CD4-positive, alpha-beta T cell treated with Interleukin-15 for 4 hours (primary cell): ENCODE data around the gene PARD3B.

Experiments used
- DNase-seq: peaks from one replicate; pipeline ENCODE4 v3.0.0-alpha.2; 2020; ENCODE audit warnings: low spot score

PARD3B gene

DNA sequence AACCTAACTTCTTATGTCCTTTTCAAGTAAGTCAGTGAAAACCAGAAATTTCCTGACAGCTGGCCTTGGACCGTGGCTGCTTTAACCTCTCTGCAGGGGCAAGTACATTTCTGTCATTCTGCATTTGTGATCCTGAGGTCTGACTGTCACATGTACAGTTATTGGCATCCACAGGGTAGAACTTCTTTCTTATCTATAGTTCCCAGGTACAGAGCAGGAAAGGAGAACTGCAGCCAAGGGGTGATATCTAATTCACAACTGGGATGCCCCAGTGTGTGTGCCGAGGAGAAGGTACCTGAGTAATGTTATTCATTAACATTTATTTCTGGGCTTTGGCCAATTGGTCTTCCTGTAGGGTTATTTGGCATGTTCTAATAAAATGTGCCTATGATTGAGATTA, 468.9 kb downstream of the PARD3B start:
- no peak for DNase-seq

DNA sequence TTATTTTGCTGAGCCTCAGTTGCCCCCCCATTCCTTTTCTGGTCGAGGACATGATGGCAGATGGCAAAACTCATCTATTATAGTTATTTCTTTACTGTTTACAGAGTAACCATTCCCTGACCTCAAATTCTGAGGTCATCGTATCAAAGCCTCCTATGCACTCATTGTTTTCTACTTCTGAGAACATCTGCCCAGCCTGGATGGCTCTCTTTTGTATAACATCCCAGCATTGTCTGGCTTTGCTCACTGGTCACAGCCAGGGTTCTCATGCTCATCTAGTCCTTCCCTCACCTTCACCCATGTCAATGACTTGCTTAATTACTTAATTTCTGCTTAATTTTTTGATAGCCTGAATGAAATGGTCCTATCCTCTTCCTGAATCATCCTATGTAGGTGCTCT, 472.1 kb downstream of the PARD3B start:
- DNase-seq, result no peak

- DNase-seq, result no peak
Observed at GRCh38 chr2:205017912-205018311, 472.6 kb downstream of the PARD3B start.

DNA sequence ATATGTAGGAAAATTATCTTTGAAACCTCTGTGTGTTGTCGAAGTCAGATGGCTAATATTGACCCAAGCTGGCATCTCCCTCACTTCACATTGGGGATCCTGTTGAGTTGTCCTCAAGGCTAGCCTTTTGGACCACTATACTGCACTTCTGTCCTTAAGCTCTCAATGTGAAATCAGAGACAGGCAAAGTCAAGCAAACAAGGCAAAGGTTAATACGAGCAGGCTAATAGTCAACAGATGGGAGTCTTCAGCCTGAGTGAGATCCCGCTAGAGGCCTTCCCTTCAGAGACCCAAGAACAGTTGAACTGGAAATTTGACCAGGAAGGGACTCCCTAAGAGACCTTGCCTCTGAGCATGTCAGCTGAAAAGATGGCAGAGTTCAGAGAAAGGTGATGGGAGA, 475.4 kb downstream of the PARD3B start:
- no peak for DNase-seq

DNA sequence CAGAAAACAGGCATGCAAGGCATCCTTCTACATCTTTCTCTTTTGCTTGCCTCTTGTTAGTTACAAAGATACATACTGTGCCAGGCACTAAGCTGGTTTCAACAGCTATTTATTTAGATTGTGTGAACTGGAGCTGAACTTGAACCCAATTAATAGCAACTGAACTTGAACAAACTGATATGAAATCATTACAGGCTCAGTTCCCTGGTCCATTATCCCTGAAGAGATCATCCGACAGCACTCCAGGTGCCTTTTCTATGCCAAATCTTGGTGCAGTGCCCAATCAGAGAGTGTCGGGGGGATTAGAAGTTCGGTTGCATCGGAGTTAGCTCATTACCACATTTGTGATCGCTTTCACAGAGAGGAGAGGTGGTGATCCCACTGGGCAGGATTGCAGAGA, 477.6 kb downstream of the PARD3B start:
- no peak for DNase-seq

- peak; percentile 41 for DNase-seq
Observed at GRCh38 chr2:205024822-205025518, 479.7 kb downstream of the PARD3B start.

GRCh38 chr2:205025580-205026240, 480.4 kb downstream of the PARD3B start:
- DNase-seq, result no peak

DNA sequence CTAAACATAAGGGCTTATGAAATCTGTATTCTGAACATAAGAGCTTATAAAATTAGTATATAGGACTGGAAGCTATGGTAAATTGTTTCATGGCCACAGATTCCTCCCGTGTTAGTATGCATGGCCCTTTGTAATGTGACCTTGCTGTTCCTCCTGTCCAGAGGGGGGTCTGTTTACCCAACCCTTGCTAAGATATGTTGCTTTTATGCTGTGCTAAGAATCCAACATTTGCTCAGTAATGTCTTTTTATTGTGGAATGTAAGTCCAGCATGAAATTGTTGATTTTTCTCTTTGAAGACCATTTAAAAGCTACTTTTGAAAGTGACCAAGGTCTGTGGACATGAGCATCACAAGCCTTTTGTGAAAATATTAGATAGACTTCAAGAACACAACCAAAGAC, 485.4 kb downstream of the PARD3B start:
- DNase-seq, result no peak

DNA sequence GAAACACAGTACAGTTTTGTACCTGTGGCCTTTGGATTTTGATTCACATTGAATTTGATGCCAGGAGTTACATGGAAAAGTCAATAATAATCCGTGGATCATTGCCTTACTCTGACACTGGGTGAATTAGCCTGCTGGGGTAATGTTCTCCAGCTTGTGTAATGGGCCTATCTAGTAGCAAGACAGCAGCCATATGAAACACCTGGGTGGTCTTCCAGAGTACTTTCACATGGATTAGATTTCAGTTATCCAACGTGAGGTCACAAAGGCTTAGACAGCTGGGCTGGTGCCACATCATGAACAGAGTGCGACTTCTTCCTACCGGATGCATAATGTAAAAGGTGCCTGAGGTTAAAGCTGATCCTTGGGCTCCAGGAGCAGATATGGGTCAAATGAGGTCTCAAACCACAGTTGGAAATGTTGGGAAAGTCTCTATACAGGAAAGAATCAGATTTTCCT, 486.8 kb downstream of the PARD3B start:
- no peak for DNase-seq

DNA sequence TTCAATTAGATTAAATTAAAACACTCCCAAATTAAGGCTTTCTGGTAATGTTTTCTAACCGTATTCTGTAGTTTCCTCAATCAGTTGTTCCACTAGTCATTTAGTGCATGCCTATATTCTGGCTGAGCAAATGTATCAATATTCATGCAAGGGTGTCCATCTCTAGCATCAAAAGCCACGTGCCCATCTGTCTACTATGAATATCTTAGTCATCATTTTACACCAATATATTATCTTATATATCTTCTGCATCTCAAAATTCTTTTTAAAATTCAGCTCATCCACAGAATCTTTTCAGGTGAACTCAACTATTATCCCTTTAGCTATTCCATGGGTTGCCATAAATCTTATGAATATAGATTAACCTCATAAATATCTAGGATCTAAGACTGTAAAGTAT, 488.2 kb downstream of the PARD3B start:
- DNase-seq, result no peak

DNA sequence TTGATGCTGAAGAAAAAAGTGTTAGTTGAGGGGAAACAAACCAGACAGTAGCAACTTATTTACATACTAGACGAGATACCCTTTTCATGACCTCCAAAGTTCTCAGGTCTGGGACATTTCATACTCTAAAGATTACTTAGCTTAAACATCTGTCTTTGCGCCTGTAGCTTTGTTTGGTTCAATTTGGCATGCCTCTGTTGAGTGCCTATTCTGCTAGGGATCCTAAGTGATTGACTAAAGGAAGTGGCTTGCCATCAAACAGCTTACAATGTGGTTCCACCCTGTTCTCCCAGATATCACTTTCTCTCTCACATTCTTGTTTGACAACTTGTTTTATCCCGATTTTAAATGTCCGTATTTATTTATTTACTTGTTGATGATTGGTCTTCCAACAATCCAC, 488.8 kb downstream of the PARD3B start:
- DNase-seq, result peak; percentile 1

DNA sequence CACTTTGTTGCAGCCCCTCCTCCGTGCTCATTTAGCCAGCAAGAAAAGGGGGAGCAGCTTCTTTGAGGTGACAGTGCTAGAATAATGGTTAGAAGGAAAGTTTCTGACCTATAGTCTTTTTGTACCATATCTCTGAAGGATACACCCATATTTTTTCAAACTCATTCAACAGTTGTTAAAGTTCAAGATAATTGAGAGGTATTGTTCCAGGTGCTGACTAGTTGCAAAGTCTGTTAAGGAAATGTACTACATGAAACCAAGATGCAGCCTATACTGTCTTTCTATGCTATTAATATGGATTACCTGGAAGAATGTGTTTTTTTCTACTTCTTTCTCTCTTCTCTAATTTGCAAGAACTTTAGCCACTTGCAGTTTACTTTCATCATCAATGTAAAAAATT, 495.0 kb downstream of the PARD3B start:
- DNase-seq, result no peak

GRCh38 chr2:205041472-205042130, 496.3 kb downstream of the PARD3B start:
- no peak for DNase-seq

GRCh38 chr2:205043285-205043684, 498.0 kb downstream of the PARD3B start:
- DNase-seq, result no peak

DNA sequence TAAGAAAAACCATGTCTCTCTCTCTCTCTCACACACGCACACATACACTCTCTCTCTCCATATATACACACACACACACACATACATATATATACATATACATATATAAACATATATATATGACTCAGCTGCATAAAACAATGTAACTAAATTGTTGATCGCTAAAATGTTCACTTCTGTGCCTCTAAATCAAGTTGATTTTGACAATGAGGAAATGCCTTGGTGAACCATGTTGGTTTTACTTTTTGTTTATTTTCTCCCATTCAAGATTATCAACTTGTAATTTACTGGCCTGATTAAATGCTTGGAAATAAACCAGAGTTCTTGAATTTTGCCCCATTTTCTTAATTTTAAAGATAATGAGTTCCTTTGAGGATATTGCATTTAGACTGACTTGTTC, 500.4 kb downstream of the PARD3B start:
- no peak for DNase-seq

GRCh38 chr2:205047273-205047839, 502.1 kb downstream of the PARD3B start:
- DNase-seq, result no peak

DNA sequence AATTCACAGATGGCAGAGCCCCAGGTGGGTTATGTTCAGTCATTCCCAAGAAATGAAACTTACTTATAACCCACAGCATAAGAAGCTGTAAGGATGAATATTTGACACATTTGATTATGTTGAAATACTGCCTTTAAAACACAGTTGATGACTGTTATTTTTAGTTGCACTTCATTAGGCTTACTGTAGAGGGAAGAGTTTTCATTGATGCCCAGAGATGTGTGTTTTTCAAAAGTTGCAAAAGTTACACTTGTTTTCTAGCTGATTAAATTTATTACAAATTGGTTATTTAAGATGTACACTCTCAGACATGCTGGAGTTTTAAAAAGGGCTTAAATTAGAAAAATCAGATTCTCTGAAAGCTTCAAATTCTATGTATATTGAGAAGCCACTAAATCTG, 506.1 kb downstream of the PARD3B start:
- no peak for DNase-seq

DNA sequence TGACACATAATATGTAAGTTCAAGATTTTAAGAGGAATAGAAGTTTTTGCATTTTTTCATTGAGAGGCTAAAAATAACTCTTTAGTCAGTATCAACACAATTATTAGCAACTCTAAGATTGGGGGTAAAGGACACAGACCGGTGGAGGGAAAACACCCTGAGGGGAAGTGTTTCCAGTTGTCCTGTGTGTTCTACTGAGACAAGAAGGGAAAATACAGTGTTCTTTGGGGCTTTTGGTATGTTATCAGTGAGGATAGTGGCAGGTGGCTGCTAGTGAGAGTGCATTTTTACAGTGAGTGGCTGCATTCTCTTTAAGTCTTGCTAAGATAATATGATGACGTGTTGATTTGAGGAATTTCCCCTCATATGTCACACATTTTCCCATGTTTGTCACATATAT, 507.5 kb downstream of the PARD3B start:
- DNase-seq, result no peak

DNA sequence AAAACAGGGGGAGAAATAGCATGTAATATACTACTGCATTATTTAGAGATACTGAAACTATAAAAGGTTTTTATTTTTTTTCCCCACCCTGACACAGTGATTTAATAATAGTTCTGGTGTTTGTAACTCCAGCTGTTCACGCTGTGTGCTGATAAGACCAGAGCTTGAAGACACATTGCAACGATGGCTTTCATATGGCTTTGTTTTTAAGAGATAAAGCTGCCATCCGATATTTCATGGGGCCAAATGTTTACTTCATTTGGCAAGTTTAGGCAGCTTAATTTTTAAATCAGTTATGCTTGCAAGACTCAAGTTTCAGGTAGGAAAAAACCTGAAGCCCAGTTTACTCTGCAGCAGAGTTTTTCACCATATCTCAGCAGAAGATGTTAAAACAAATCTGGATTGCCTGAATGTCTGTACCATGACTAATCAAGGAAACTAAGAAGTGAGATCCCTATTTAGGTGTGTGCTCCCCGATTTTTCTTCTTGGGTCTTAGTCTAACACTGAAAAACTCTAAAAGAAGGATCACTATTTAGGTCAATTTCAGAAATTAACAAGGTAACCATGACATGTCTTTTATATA, 508.6 kb downstream of the PARD3B start:
- no peak for DNase-seq

DNA sequence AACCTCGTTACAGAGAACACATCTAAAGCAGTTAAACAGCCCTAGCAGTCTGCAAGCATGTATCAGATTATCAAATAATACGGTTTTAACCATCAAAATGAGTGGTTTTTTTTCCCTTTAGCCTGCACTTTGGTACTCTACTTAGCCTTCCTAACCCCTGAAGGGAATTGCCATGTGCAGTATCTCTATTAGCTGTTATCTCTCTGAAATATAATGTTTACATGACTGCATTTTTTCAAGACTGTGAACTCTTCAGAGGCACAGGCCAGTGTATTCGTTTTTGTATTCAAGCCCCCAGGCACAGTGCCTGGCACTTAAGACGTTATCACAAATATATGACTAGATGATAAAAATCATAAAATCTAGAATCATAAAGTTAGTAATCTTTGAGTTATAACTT, 509.5 kb downstream of the PARD3B start:
- no peak for DNase-seq

DNA sequence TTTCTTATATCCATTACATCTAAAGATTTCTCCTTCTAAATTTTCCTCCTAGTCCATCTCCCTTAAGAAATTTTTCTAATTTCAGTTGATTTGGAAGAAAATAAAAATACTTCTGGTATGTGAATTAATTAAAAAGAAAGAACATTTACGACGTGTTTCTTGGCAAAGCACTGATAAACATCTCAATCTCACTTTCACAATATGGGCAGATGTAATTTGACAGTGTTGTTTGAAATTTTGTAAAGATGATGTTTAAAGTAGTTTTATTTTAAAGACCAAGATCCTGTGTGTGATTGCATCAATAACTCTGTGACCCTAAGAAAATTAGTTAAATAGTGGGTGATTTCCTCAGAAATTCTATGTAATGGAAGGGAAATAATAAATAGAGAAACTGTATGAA, 510.0 kb downstream of the PARD3B start:
- no peak for DNase-seq

GRCh38 chr2:205056151-205056561, 510.9 kb downstream of the PARD3B start:
- DNase-seq, result no peak

DNA sequence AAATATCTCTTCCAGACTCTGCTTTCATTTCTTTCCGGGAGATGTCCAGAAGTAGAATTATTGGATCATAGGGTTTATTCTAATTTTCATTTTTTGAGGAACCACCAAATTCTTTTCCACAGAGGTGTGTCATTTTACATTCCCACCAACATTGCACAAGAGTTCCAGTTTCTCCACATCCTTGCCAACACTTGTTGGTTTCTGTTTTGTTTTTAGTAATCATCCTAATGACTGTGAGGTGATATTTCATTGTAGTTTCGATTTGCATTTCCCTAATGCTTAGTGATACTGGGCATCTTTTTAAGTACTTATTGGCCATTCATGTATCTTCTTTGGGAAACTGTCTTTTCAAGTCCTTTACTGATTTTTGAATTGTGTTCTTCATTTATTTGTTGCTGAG, 513.1 kb downstream of the PARD3B start:
- DNase-seq, result no peak
